Fibroblast of lung (primary cell): Measurements from ENCODE around the gene ZNF813. TPM values are rescaled to one million over a fixed set of nuclear protein-coding genes. Genes with fewer than 3 reads are reported as not detected.

ENCODE experiments used
- DNase-seq, 2 donors: peaks; one replicate each; pipeline versions ENCODE4 v3.0.0 to v3.0.0-alpha.2; 2010; ENCODE audit warnings: low read depth in 2 of 2
- H2AFZ ChIP-seq: 2 replicates; pipeline ENCODE4 v1.5.1; 2012; ENCODE audit warnings: low read length, control low read depth, inconsistent platforms
- H3K27ac ChIP-seq: 2 replicates; pipeline ENCODE4 v1.5.1; 2011; ENCODE audit warnings: low read length, control low read depth; ENCODE audit not compliant: insufficient read depth
- H3K27me3 ChIP-seq: 2 replicates; pipeline ENCODE4 v1.5.1; 2011; ENCODE audit warnings: mild to moderate bottlenecking, low read length; ENCODE audit not compliant: control insufficient read depth, insufficient read depth
- H3K36me3 ChIP-seq: 2 replicates; pipeline ENCODE4 v1.5.1; 2011; ENCODE audit warnings: low read length; ENCODE audit not compliant: control insufficient read depth, insufficient read depth
- H3K4me1 ChIP-seq: 2 replicates; pipeline ENCODE4 v1.5.1; 2011; ENCODE audit warnings: low read length; ENCODE audit not compliant: control insufficient read depth, insufficient read depth; ENCODE audit errors: extremely low read depth
- H3K4me2 ChIP-seq: 2 replicates; pipeline ENCODE4 v1.5.1; 2011; ENCODE audit warnings: low read length, control low read depth; ENCODE audit not compliant: insufficient read depth; ENCODE audit errors: extremely low read depth
- H3K4me3 ChIP-seq, 4 experiments: fragments of 200-600 bp in 1 of 4; sonication (generic) in 1 of 4; replicated peaks in 1 of 4; 2 replicates each; pipeline ENCODE4 v1.5.1; 2011 to 2016; ENCODE audit warnings: low read length in 4 of 4, low read depth in 3 of 4, mild to moderate bottlenecking in 3 of 4, control low read depth in 2 of 4, inconsistent platforms in 1 of 4, mixed read lengths in 1 of 4; ENCODE audit not compliant: insufficient read depth in 1 of 4; ENCODE audit errors: control extremely low read depth in 1 of 4
- H3K79me2 ChIP-seq: 2 replicates; pipeline ENCODE4 v1.5.1; 2012; ENCODE audit warnings: mild to moderate bottlenecking, low read length, inconsistent platforms; ENCODE audit not compliant: control insufficient read depth, insufficient read depth
- H3K9ac ChIP-seq: 2 replicates; pipeline ENCODE4 v1.5.1; 2011; ENCODE audit warnings: mild to moderate bottlenecking, low read length, control low read depth; ENCODE audit not compliant: insufficient read depth
- H3K9me3 ChIP-seq: 2 replicates; pipeline ENCODE4 v1.5.1; 2012; ENCODE audit warnings: low read depth, low read length; ENCODE audit not compliant: control insufficient read depth, insufficient read depth
- H4K20me1 ChIP-seq: 2 replicates; pipeline ENCODE4 v1.5.1; 2011; ENCODE audit warnings: low read length; ENCODE audit not compliant: control insufficient read depth, insufficient read depth; ENCODE audit errors: extremely low read depth
- EZH2 ChIP-seq: IDR thresholded peaks from 2 replicates; pipeline ENCODE4 v1.5.1; 2012; ENCODE audit warnings: low read length, control low read depth, mild to moderate bottlenecking; ENCODE audit errors: missing control alignments
- polyA plus RNA-seq, 2 donors: library from polyadenylated mRNA; depleted of rRNA in 1 of 2; stranded (reverse) in 1 of 2; unstranded in 1 of 2; fragments of >200 nt; gene quantifications; 2 replicates each; pipeline ENCODE4 v1.2.1, GENCODE V29; 2011 to 2012; ENCODE audit warnings: missing spikeins in 1 of 2
- total RNA-seq: library from RNA; depleted of rRNA; stranded (reverse); fragments of >200 nt; gene quantifications from 2 replicates; pipeline ENCODE4 v1.2.1, GENCODE V29; 2014
- TF ChIP-seq, protein P1 (sequence below), 2 donors: IDR thresholded peaks in 1 of 2; conservative IDR thresholded peaks in 1 of 2; 1 replicate in 1 of 2; 2 replicates in 1 of 2; pipeline ENCODE4 v1.5.1; 2011 to 2012; ENCODE audit warnings: low read length in 2 of 2, control low read depth in 1 of 2, inconsistent platforms in 1 of 2, low read depth in 1 of 2, mild to moderate bottlenecking in 1 of 2

The ZNF813 gene
- total and polyA plus RNA-seq, 2 donors (not counting 1 experiment from before 2014, with no cell fraction given) = 1.8 to 3.6 TPM

DNA sequence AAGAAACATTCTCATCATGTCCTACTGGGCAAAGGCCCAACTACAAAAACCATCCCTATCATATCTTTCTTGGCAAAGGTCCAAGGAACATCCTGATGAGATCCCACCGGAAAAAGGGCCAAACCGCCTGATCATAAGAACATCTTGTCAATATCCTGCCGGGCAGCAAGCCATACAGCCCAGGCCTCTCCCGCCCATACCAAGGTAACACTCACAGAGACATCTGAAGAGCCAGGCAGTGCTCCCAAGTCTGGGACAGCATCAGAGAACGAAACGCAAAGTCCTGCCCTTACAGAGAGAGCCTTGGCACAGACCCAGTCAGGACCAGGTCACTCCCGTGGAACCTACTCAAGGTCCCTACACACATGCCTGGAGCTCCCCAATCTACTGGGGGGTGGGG, 51.9 kb downstream of the ZNF813 start:
- H2AFZ ChIP-seq = no peak overlapping the region

DNA sequence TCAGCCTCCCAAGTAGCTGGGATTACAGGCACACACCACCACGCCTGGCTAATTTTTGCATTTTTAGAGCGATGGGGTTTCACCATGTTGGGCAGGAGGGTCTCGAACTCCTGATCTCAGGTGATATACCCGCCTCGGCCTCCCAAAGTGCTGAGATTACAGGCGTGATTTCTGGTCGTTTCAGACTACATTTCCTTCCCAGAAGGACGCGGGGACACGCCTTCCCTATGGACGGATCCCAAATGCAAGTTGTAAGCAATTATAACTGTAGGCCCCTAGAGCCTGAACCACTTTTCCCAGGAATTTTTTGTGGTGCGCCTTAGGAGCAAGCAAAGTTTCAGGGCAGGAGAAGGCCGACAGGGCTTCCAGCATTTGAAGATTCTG, 52.6 kb downstream of the ZNF813 start:
- H3K4me3 ChIP-seq = peak overlapping the region; percentile 29 to 62 (median 43)
- no peaks in the 10 kb centered on the region for H3K36me3 ChIP-seq
- peaks cover 7% of the 10 kb centered on the region for H3K4me1 ChIP-seq
- H3K9ac ChIP-seq = no peak overlapping the region
- H3K9me3 ChIP-seq = no peaks in the 10 kb centered on the region
- H3K79me2 ChIP-seq = peaks cover 5% of the 10 kb centered on the region
- H3K4me2 ChIP-seq = peak overlapping the region; percentile 49
- no peak for DNase-seq
- peak overlapping the region; percentile 76 for H3K27ac ChIP-seq
- H3K27me3 ChIP-seq = no peaks in the 10 kb centered on the region
- H2AFZ ChIP-seq = peak overlapping the region; percentile 95
- H4K20me1 ChIP-seq = no peaks in the 10 kb centered on the region
- TF ChIP-seq, protein P1, sequence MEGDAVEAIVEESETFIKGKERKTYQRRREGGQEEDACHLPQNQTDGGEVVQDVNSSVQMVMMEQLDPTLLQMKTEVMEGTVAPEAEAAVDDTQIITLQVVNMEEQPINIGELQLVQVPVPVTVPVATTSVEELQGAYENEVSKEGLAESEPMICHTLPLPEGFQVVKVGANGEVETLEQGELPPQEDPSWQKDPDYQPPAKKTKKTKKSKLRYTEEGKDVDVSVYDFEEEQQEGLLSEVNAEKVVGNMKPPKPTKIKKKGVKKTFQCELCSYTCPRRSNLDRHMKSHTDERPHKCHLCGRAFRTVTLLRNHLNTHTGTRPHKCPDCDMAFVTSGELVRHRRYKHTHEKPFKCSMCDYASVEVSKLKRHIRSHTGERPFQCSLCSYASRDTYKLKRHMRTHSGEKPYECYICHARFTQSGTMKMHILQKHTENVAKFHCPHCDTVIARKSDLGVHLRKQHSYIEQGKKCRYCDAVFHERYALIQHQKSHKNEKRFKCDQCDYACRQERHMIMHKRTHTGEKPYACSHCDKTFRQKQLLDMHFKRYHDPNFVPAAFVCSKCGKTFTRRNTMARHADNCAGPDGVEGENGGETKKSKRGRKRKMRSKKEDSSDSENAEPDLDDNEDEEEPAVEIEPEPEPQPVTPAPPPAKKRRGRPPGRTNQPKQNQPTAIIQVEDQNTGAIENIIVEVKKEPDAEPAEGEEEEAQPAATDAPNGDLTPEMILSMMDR (conservative IDR thresholded peaks at IDR 0.05 in 1 of 2, IDR thresholded peaks at IDR 0.05 in 1 of 2; ENCODE audit: low read depth in 1 of 2, low read length in 2 of 2) = no peak
- no peak for TF ChIP-seq EZH2

More for the DNA sequence above, 51.9 kb downstream of the ZNF813 start:
- Histone ChIP-seq H3K27ac (no peak overlapping the region), H3K9me3 (no peaks in the 10 kb centered on the region), H3K27me3 (no peaks in the 10 kb centered on the region), H3K36me3 (no peaks in the 10 kb centered on the region), H3K79me2 (peaks cover 5% of the 10 kb centered on the region), H3K9ac (no peak overlapping the region), H3K4me1 (peaks cover 7% of the 10 kb centered on the region), H4K20me1 (no peaks in the 10 kb centered on the region), H3K4me3 (no peak overlapping the region), H3K4me2 (no peak overlapping the region)
- no peak for TF ChIP-seq EZH2
- TF ChIP-seq, protein P1 (conservative IDR thresholded peaks at IDR 0.05 in 1 of 2, IDR thresholded peaks at IDR 0.05 in 1 of 2; ENCODE audit: low read depth in 1 of 2, low read length in 2 of 2) = no peak
- DNase-seq = no peak

DNA sequence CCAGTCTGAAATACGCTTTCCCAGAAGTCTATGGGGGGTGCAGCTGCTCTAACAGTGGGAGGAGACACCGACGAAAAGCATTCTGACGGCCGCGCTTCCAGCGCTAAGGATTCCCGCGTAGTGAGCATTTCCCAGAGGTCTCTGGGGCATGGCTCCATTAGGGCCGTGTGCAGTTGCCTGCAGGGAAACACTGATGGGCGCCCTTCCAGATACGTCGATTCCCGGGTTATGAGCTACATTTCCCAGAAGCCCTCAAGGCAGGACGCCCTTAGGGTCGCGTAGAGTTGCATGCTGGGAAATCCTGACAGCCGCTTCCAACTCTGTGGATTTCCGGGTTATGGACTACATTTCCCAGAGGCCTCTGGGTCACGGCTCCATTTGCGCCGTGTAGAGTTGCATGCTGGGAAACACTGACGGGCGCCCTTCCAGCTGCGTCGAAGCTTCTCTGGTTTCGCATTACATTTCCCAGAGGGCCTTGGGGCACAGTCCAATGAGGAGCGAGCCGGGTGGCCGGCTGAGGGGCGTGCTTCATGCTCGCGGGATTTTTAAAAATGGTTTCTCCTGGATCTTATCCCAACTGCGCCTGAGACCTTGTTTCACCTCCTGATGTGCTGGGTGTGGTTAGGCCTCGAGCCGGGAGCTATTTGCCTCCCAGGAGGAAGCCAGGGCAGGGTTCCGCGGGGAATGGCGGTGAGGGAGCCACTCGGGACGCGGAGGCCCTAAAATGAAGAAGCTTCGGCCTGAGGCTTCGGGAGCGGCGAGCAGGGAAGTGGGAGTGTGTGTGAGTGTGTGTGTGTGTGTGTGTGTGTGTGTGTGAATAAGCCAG, 53.2 kb downstream of the ZNF813 start:
- H3K79me2 ChIP-seq = peaks cover 5% of the 10 kb centered on the region
- H3K36me3 ChIP-seq = no peaks in the 10 kb centered on the region
- H3K4me2 ChIP-seq = peak overlapping the region; percentile 96
- peak overlapping the region; percentile 21 for H3K9ac ChIP-seq
- H3K4me1 ChIP-seq = peaks cover 7% of the 10 kb centered on the region
- no peaks in the 10 kb centered on the region for H3K9me3 ChIP-seq
- no peaks in the 10 kb centered on the region for H4K20me1 ChIP-seq
- H3K27ac ChIP-seq = peak overlapping the region; percentile 76
- no peaks in the 10 kb centered on the region for H3K27me3 ChIP-seq
- H2AFZ ChIP-seq = peak overlapping the region; percentile 95
- peak overlapping the region; percentile 48 to 71 (median 63) for H3K4me3 ChIP-seq
- TF ChIP-seq EZH2 = no peak
- TF ChIP-seq, protein P1 (conservative IDR thresholded peaks at IDR 0.05 in 1 of 2, IDR thresholded peaks at IDR 0.05 in 1 of 2; ENCODE audit: low read depth in 1 of 2, low read length in 2 of 2) = no peak
- peak; percentile 99 for DNase-seq
